ENCODE results near the gene PIGL. TPM values are rescaled to one million over a fixed set of nuclear protein-coding genes. Genes with fewer than 3 reads are reported as not detected.

The PIGL gene
- total RNA-seq, 2 donors from 2014 or later, result 26.2 to 27.0 TPM

GRCh38 chr17:16262201-16262600 is 45.2 kb downstream of the PIGL start:
- DNase-seq (ENCODE audit: low spot score), result no peak
- intact Hi-C loops (cut with DNase I), result no loop called here

GRCh38 chr17:16267174-16267573 is 50.2 kb downstream of the PIGL start:
- intact Hi-C loops (cut with DNase I), result no loop called here
- DNase-seq (ENCODE audit: low spot score), result no peak

- intact Hi-C loops (cut with DNase I), result no loop called here
- no peak for DNase-seq (ENCODE audit: low spot score)
These were observed 52.6 kb downstream of the PIGL start for GRCh38 chr17:16269658-16270057.

- DNase-seq (ENCODE audit: low spot score), result no peak
- intact Hi-C loops (cut with DNase I), result no loop called here
These were observed 55.3 kb downstream of the PIGL start for GRCh38 chr17:16272111-16272840.

GRCh38 chr17:16273499-16273898 is 56.5 kb downstream of the PIGL start:
- intact Hi-C loops (cut with DNase I), result no loop called here
- DNase-seq (ENCODE audit: low spot score), result no peak

- no peak for DNase-seq (ENCODE audit: low spot score)
- intact Hi-C loops (cut with DNase I), result no loop called here
These were observed 56.9 kb downstream of the PIGL start for GRCh38 chr17:16273929-16274339.

- no peak for DNase-seq (ENCODE audit: low spot score)
- intact Hi-C loops (cut with DNase I), result no loop called here
These were observed 58.0 kb downstream of the PIGL start for GRCh38 chr17:16275024-16275423.

- DNase-seq (ENCODE audit: low spot score), result no peak
- intact Hi-C loops (cut with DNase I), result no loop called here
These were observed 60.2 kb downstream of the PIGL start for GRCh38 chr17:16277163-16277562.

GRCh38 chr17:16281351-16281750 is 64.3 kb downstream of the PIGL start:
- no peak for DNase-seq (ENCODE audit: low spot score)
- intact Hi-C loops (cut with DNase I), result loop anchor here in 1 of 2 donors (10.0 kb wide), 2 partner anchors 63 to 67 kb away; partner anchors contain the start of genes NCOR1 and PIGL

- intact Hi-C loops (cut with DNase I), result loop anchor here in 1 of 2 donors (10.0 kb wide), 2 partner anchors 62 to 68 kb away; partner anchors contain the start of genes NCOR1 and PIGL
- DNase-seq (ENCODE audit: low spot score), result no peak
These were observed 65.5 kb downstream of the PIGL start for GRCh38 chr17:16282522-16282921.

- DNase-seq (ENCODE audit: low spot score), result no peak
- intact Hi-C loops (cut with DNase I), result loop anchor here in 1 of 2 donors (10.0 kb wide), 2 partner anchors 61 to 69 kb away; partner anchors contain the start of genes NCOR1 and PIGL
These were observed 66.7 kb downstream of the PIGL start for GRCh38 chr17:16283705-16284104.

GRCh38 chr17:16285646-16286008 is 68.6 kb downstream of the PIGL start:
- intact Hi-C loops (cut with DNase I), result loop anchor here in 1 of 2 donors (10.0 kb wide), 2 partner anchors 59 to 71 kb away; partner anchors contain the start of genes NCOR1 and PIGL

GRCh38 chr17:16286009-16286946 is 69.3 kb downstream of the PIGL start:
- DNase-seq (ENCODE audit: low spot score), result peak; percentile 95
- intact Hi-C loops (cut with DNase I), result loop anchor here in 1 of 2 donors (10.0 kb wide), 2 partner anchors 59 to 71 kb away; partner anchors contain the start of genes NCOR1 and PIGL

More at GRCh38 chr17:16285646-16286008, 68.6 kb downstream of the PIGL start:
- DNase-seq (ENCODE audit: low spot score), result no peak

- no peak for DNase-seq (ENCODE audit: low spot score)
- intact Hi-C loops (cut with DNase I), result loop anchor here in 1 of 2 donors (10.0 kb wide), 2 partner anchors 58 to 72 kb away; partner anchors contain the start of genes NCOR1 and PIGL
These were observed 70.0 kb downstream of the PIGL start for GRCh38 chr17:16286947-16287562.

- DNase-seq (ENCODE audit: low spot score), result no peak
- intact Hi-C loops (cut with DNase I), result loop anchor here in 1 of 2 donors (10.0 kb wide), 2 partner anchors 57 to 73 kb away; partner anchors contain the start of genes NCOR1 and PIGL
These were observed 70.6 kb downstream of the PIGL start for GRCh38 chr17:16287563-16288027.

GRCh38 chr17:16288860-16289571 is 72.0 kb downstream of the PIGL start:
- DNase-seq (ENCODE audit: low spot score), result no peak
- intact Hi-C loops (cut with DNase I), result loop anchor here in 1 of 2 donors (10.0 kb wide), 2 partner anchors 56 to 74 kb away; partner anchors contain the start of genes NCOR1 and PIGL

GRCh38 chr17:16293931-16294330 is 76.9 kb downstream of the PIGL start:
- DNase-seq (ENCODE audit: low spot score), result no peak
- intact Hi-C loops (cut with DNase I), result no loop called here

GRCh38 chr17:16294560-16294959 is 77.5 kb downstream of the PIGL start:
- intact Hi-C loops (cut with DNase I), result no loop called here
- no peak for DNase-seq (ENCODE audit: low spot score)

All from posterior vena cava (tissue), 2 donors.